Activated CD8-positive, alpha-beta memory T cell treated with anti-CD3 and anti-CD28 coated beads for 4 hours (primary cell): Measurements from ENCODE around the gene CPSF2.
"Not testable (repeated sequence)": the region's sequence is repeated elsewhere in the genome, so short reads cannot be mapped to it uniquely, and the experiment has no call there.

ENCODE experiments used
- DNase-seq, 2 donors: peaks; one replicate each; pipeline ENCODE4 v3.0.0-alpha.2; 2020; ENCODE audit warnings: low read depth in 2 of 2

CPSF2 gene

DNA sequence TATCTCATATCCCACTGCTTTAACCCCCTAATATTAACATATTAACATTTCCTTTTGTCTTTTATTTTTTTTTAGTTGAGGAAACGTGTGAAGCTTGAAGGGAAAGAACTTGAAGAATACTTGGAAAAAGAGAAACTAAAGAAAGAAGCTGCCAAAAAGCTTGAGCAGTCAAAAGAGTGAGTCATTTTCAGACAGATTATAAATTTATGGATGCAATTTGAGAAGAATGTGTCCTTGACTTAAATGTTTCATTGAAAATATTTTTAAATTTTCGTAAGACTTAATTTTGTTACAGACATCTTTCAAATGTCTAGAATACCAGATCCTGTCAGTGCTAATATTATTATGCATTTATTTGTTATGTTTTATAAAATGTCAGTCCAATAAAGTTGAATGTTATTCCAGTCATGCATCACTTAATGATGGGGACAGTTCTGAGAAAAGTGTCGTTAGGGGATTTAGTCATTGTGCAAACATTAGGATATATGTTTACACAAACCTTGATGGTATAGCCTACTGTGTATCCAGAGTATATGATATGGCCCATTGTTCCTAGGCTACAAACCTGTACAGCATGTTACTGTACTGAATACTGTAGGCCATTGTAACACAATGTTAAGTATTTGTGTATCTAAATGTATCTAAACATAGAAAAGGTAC is 32.6 kb downstream of the CPSF2 start:
- no peak for DNase-seq

DNA sequence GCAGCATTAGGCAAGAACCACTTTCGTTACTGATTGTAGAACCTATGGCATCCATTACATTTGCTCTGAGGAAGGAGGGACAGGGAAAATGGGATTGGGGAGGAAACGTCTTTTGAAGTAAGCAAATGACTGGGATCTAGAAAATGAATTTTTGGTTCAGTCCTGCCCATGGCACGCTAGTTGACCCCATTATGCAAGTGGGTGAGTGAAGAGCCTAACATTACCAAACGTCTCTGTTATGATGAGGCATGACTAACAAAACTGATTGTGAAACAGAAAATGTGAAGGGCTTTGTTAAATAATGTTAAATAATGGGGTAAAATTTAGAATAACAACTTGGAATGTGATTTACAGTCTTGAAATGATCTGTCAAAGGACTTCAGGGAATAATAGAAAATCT is 38.9 kb downstream of the CPSF2 start:
- DNase-seq, result no peak

DNA sequence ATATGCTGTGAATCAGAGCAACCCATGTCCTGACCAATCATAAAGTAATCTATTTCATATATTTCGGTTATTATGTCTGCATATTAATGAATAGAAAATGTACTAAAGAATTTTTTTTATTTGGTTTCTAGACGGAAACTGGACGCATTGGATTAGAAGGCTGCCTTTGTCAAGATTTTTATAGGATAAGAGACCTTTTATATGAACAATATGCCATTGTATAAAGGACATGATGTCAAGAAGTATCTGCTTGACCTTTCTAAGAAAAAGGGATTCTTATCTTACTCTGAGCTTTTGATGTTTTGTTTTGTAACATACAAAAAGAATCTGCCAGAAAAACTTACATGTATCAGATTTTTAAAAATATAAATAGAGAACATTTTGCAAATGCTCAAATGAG is 39.8 kb downstream of the CPSF2 start:
- DNase-seq, result no peak

DNA sequence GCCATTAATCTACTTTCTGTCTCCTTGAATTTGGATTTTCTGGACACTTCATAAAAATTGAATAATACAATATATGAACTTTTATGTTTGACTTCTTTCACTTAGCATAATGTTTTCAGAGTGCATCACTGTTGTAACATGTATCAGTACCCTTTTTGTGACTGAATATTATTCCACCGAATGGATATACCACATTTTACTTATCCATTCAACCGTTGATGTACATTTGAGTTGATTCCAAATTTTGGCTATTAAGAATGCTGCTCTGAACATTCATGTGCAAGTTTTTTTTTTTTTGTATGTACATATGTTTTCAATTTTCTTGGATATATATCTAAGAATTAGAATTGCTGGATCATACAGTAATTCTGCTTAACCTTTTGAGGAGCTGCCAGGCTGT is 43.2 kb downstream of the CPSF2 start:
- no peak for DNase-seq

DNA sequence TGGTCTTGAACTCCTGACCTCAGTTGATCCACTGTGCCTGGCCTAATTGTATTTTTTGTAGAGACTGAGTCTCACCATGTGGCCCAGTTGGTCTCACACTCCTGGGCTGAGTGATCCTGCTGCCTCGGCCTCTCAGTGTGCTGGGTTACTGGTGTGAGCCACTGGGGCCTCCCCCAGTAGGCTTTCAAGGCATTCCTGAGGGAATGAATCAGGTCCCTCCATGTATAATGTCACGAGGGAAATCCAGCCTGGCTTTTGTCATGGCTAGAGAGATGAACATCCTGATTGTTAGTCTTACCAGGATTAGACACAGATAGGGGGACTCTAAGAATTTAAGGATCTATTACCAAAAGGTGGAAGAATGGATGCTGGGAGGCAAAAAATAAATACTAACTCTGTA is 51.9 kb downstream of the CPSF2 start:
- DNase-seq, result no peak

DNA sequence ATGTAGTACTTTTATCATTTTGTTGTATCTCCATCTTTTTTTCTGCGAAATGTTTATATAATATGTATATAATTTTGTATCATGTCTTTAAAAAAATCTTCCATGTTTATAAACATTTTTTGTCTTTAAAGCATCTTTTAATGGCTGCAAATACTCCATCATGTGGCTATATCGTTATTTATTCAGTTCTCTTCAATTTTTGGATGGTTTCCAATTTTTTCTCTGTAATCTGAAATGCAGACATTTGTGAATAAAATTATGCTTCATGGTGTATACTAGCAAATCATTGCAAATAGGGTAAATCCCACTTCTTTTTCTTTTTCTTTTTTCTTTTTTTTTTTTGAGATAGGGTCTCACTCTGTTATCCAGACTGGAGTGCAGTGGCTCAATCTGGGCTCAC is 54.0 kb downstream of the CPSF2 start:
- no peak for DNase-seq

DNA sequence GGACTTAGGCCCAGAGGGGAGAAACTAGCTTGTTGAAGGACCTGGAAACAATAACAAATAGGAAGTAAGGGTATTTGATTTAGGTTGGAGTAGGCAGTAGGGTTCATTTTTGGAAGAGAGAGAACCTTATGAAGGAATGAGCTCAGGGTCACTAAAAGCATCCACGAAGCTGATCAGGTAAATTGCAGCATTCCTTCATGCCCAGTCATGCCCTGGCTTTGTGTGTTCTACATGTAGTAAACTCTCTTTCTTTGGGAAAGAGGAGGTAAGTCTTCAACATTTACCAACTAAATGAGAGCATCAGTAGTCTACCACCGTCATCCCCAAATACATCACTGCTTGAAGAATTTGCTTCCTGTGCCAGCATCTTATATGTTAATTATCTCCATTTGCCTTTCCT is 54.7 kb downstream of the CPSF2 start:
- DNase-seq, result no peak

DNA sequence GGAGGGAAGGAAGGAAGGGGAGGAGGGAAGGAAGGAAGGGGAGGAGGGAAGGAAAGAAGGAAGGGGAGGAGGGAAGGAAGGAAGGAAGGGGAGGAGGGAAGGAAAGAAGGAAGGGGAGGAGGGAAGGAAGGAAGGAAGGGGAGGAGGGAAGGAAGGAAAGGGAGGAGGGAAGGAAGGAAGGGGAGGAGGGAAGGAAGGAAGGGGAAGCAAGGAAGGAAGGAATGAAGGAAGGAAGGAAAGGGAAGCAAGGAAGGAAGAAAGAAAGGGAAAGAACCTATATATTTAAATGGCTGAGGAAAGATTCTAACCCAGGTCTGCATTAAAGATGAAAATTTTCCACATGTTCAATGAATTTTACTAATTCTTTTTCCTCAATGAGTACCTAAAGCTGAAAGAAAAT is 57.4 kb downstream of the CPSF2 start:
- not testable (repeated sequence) for DNase-seq

DNA sequence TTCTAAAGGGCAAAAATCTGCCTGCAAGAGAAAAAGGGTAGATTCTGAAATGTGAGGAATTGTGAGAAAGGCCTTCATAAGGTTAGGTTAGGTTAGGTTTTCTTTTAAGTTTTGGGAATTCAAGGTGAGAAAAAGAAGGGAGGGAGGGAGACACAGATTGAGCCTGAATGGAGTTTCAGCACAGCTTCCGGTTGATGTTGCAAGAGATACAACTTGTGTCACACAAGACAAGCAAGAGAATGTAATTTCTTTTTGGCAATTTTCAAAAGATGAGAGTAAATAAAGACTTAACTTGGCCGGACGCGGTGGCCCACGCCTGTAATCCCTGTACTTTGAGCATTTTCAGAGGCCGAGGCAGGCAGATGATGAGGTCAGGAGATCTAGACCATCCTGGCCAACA is 63.8 kb downstream of the CPSF2 start:
- DNase-seq, result no peak

DNA sequence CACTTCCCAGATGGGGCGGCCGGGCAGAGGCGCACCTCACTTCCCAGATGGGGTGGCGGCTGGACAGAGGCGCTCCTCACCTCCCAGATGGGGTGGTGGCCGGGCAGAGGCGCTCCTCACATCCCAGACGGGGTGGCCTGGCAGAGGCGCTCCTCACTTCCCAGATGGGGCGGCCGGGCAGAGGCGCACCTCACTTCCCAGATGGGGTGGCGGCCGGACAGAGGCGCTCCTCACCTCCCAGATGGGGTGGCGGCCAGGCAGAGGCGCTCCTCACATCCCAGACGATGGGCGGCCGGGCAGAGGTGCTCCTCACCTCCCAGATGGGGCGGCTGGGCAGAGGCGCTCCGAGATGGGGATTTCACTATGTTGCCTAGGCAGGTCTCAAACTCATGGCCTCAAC is 65.8 kb downstream of the CPSF2 start:
- DNase-seq, result not testable (repeated sequence)

DNA sequence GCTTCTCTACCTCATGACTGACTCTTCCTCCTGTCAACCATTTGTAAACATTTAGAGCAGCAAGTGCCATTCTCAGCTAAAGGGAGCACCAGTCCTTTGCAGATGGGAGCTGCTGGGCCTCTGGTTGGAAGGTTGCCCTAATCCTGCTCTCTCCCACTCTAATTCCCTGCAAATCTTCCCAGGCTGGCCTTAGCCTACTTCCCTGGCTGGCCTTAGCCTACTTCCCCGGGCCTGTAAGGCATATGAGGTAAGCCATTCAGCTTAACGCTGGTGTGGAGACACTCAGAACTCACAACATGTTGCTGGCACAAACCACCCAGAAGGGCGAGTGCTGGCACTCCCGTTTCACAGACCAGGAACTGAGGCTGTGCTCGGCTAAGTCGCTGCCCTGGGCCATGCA is 69.0 kb downstream of the CPSF2 start:
- DNase-seq, result no peak

DNA sequence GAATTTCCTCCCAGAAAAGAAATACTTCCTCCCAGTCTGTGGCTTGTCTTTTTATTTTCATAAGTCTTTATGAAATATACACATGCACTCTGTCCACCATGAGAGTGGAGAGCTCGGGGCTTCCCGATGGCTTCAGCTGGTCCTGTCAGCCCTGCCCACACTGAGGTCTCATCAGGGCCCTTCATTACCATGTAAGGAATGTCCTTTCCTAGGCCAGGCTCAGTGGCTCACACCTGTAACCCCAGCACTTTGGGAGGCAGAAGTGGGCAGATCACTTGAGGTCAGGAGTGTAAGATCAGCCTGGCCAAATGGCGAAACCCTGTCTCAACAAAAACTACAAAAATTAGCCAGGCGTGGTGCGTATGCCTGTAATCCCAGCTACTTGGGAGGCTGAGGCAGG is 77.0 kb downstream of the CPSF2 start:
- DNase-seq, result no peak

DNA sequence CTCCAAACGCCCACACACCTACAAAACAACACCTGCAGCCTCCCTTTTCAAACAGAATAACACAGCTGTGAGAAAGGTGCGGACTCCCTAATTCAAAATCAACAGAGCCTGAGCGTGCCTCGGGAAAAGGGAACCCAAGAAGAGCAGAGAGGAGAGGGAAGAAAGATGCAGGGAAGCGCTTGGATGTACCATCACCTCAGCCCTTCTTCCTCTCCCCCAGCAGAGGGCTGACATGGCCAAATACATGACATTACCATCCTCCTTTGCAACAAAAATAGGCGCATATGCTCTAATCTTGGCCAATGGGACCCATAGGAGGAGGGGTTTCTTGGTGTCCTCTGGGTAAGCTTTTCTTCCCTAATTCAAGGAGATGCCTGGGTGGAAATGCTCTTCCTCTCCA is 78.0 kb downstream of the CPSF2 start:
- no peak for DNase-seq

DNA sequence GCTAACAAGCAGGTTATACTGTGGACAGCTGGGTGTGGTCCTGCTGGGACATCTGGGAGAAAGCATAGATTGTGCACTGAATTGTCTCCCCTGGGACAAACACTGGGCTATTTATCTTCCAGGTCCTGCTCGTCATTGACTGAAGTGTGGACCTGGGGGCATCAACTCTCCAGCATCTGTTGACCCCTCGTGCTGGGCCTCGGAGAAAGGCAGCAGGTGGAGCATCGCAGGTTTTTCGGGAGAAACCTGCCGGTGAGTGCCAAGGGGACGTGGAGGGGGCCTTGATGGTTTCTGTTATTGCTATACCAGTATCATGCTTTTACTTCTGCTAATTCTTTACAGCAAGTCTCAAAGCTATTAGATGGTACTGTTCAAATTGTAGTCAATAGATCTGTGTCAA is 81.3 kb downstream of the CPSF2 start:
- DNase-seq, result no peak

DNA sequence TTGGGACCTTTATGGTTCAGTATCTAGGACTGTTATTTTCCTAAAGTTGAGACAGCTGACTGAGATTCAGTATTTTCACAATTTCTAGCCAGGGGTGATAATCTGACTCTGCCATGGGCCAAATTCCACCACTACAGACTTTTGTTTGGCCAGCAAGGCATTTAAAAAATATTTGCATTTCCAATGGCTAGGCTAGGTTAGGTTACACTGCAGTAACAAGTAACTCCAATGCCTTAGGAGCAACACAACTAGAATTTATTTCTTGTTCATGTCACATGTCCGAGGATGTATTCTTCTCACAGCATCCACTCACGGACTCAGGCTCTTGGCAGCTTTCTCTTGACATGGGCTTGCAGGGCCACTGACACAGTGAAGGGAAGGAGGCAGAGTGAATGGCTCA is 83.0 kb downstream of the CPSF2 start:
- no peak for DNase-seq

DNA sequence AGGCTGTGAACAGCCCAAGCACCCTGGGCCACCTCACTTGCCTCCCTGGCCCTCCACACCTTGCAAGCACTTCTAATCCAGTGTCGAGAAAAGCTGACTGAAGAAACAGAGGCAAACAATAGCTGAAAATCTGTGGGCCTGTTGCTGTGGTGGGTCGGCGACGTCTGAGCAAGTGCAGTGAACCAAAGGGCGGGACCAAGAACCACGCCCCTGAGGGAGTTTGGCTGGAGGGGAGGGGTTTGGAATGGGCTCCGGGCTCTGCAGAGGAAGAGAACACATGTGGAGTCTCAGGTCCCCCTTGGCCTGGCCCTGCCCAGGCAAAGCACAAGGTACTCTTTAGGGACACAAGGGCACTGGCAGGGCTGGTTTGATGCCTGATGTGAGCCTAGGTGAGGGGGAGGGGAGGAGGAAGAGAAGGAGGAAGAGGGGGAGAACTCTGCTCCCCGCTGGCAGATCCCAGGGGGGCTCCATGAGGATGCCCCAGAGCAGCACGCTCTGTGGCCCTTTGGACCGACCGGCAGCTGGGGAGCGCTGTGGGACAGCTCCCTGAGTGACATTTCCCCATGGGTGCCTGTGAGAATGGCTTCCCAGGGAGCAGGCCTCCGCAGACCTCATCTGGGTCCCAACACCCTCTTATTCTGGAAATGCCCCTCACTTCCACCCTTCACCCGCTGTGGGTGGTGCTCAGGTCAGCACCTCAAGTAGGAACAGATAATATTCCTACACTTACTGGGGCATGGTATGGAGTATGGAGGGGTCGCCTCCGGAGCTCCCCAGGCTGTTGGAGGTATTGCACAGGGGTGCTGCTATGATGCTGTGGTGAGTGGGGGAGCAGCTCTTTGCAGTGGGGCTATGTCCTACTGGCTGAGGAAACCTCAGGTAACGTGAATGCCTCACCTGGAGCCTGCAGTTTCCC is 85.5 kb downstream of the CPSF2 start:
- DNase-seq, result no peak

DNA sequence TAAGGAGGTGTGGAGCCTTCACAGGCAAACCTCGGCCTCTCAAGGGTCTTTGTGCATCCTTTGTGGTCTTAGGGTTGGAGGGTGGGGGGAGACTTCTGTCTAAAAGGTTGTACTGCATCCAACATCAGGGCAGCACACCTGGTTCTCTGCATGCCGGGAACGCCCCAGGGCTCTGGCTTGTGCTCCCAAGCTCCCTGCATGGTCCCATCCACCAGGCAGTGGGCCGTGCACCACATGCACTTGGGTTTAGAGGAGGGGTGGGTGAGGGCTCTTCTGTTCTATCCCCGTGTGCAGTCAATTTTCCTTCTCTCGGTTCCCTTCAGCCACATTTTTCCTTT is 86.1 kb downstream of the CPSF2 start:
- DNase-seq, result no peak

DNA sequence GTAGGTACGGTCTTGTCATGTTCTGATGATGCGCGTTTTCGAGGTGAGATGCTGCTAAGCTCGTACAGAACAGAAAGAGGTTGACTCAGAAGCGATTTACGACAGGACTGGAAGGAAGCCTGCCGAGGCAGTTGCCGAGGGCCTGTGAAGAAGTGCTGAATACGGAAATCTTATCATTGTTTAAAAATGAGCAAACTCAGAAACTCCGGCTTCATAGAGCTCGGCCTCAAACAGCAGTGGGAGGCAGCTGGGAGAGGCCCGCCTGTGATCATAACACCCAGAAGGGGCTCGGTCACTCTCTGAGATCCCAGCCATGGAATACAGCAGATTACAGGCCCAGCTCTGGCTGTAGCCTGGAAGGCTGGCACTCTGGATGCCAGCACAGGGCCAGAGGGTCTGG is 87.4 kb downstream of the CPSF2 start:
- no peak for DNase-seq

DNA sequence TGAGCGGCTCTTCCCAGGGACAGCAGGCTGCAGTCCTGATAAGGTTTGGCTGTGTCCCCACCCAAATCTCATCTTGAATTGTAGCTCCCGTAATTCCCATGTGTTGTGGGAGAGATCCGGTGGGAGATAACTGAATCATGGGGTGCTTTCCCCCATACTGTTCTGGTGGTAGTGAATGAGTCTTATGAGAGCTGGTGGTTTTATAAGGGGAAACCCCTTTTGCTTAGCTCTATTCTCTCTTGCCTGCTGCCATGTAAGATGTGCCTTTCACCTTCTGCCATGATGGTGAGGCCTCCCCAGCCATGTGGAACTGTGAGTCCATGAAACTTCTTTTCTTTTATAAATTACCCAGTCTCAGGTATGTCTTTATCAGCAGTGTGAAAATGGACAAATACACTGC is 91.4 kb downstream of the CPSF2 start:
- not testable (repeated sequence) for DNase-seq

DNA sequence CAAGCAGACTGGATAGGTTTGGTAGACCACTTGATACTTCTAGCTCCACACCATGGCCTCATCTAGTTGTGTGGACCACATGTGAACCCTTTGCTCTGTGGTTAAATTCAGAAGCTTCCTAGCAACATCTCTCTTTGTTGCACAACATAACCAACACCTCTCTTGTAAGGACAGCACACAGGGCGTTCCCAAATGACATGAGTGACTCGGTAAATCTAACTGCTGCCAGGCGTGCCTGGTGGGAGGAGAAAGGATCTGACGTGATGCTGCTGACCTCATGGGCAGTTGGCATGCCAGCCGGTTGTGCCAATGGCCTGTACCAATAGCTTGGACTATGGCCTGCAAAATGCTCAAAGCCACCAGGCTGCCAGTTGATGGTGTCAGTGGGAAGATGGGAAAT is 93.8 kb downstream of the CPSF2 start:
- DNase-seq, result no peak

DNA sequence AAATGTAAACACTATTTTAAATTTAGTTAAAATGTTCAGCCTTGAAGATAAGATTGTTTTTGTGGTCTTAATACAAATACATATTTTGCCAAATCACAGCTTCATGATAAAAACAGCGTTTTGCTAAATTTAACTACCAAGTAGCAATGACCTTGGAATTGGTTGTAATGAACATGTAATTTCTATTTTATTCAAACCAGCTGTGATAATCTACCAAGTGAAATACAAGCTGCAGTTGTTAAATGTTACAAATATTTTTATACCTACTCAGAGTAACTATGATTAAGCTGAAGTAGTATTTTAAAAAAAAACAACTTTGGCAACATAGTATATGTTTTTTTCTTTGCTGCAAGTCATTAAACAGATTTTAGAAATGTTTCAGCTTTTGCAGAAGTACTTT is 96.2 kb downstream of the CPSF2 start:
- DNase-seq, result no peak
